ENCODE data around the gene LBH. TPM values are rescaled to one million over a fixed set of nuclear protein-coding genes. Genes with fewer than 3 reads are reported as not detected.

LBH gene
- total RNA-seq, 1 experiment from 2014 or later, result 1.2 TPM

GRCh38 chr2:30235008-30235655 is 3.8 kb downstream of the LBH start:
- Histone ChIP-seq H3K36me3 (ENCODE audit: control insufficient read depth in 1 of 2, insufficient read depth in 2 of 2, low read length in 2 of 2) (no peaks in the 10 kb centered on the region; a peak in 1 of 4 replicates), H2AFZ (ENCODE audit: low read depth, low read length, poor library complexity, severe bottlenecking) (no peak overlapping the region), H3K4me1 (ENCODE audit: control insufficient read depth in 1 of 2, insufficient read depth in 2 of 2, low read length in 2 of 2) (peaks cover 0 to 8% of the 10 kb centered on the region in 2 experiments; a peak in 1 of 4 replicates), H3K9me3 (ENCODE audit: control insufficient read depth in 1 of 2, insufficient read depth in 1 of 2, low read depth in 1 of 2, low read length in 2 of 2) (no peaks in the 10 kb centered on the region), H3K27me3 (ENCODE audit: insufficient read depth, low read length) (peaks cover 12% of the 10 kb centered on the region; the same call in 1 of the 2 replicates), H3K4me2 (ENCODE audit: low read length) (no peak overlapping the region), H3K79me2 (ENCODE audit: insufficient read depth, low read length) (no peaks in the 10 kb centered on the region), H3K27ac (ENCODE audit: low read depth, low read length) (no peak overlapping the region), H3K4me3 (replicated peaks in 1 of 2; ENCODE audit: low read depth in 1 of 2, low read length in 2 of 2) (no peak overlapping the region), H3K9me2 (ENCODE audit: insufficient read depth) (no peaks in the 10 kb centered on the region), H3K9ac (ENCODE audit: low read length) (no peak overlapping the region), H4K20me1 (ENCODE audit: insufficient read depth) (no peaks in the 10 kb centered on the region)
- no peak for TF ChIP-seq RAD21 (IDR thresholded peaks at IDR 0.05; ENCODE audit: low read depth)
- no peak for DNase-seq (ENCODE audit: low read depth, low spot score)
- intact Hi-C loops (cut with micrococcal nuclease), result no loop called here
- BruUV-seq (replicated peaks), result no TSS peak
- ATAC-seq, result no peak
- ChIA-PET POLR2A (no interaction called here), RAD21 (ENCODE audit: low non-redundant PET in 1 of 2, low total read pairs in 2 of 2, uncharacterized antibody in 2 of 2, unreplicated experiment in 2 of 2) (no interaction called here), CTCF (no interaction called here)

DNA sequence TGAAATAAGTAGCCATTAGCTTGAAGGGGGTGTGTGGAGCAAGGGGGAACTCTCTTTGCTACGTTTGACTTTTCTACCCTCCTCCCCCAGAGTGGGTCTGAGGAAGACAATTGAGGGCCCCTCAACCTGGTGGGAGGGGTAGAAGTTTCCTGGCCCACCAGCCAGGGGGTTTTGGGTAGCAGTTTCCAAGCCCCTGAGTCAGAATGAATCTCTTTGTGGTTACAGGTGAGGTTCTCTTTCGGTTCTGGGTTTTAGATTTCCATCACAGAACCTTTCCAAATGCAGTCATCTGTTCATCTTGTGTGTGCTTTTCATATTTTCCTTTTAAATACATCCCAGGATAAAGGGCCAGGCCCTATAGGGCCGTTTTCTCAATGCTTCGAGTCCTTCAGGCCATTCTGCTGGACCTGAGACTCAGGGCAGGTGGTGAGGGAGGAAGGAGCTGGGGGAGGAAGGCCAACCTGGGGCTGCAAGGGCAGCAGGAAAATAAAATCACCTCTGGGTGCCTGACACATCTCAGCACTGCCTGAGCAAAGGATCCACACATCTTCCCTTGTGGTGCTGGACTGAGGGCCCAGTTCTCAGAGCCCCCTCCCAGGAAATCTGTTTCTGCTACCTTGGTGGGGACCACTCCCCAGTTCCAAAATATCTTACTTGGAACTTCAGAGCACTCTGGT is 4.7 kb downstream of the LBH start:
- BruUV-seq (replicated peaks), result no TSS peak
- ATAC-seq, result no peak
- no peak overlapping the region for H2AFZ ChIP-seq (ENCODE audit: low read depth, low read length, poor library complexity, severe bottlenecking)
- H3K27ac ChIP-seq (ENCODE audit: low read depth, low read length), result no peak overlapping the region
- TF ChIP-seq FOSL1 (IDR thresholded peaks at IDR 0.05; ENCODE audit: low read depth), result no peak
- TF ChIP-seq, protein P1, sequence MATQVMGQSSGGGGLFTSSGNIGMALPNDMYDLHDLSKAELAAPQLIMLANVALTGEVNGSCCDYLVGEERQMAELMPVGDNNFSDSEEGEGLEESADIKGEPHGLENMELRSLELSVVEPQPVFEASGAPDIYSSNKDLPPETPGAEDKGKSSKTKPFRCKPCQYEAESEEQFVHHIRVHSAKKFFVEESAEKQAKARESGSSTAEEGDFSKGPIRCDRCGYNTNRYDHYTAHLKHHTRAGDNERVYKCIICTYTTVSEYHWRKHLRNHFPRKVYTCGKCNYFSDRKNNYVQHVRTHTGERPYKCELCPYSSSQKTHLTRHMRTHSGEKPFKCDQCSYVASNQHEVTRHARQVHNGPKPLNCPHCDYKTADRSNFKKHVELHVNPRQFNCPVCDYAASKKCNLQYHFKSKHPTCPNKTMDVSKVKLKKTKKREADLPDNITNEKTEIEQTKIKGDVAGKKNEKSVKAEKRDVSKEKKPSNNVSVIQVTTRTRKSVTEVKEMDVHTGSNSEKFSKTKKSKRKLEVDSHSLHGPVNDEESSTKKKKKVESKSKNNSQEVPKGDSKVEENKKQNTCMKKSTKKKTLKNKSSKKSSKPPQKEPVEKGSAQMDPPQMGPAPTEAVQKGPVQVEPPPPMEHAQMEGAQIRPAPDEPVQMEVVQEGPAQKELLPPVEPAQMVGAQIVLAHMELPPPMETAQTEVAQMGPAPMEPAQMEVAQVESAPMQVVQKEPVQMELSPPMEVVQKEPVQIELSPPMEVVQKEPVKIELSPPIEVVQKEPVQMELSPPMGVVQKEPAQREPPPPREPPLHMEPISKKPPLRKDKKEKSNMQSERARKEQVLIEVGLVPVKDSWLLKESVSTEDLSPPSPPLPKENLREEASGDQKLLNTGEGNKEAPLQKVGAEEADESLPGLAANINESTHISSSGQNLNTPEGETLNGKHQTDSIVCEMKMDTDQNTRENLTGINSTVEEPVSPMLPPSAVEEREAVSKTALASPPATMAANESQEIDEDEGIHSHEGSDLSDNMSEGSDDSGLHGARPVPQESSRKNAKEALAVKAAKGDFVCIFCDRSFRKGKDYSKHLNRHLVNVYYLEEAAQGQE (IDR thresholded peaks at IDR 0.05; ENCODE audit: low read depth), result no peak
- TF ChIP-seq, protein P2, sequence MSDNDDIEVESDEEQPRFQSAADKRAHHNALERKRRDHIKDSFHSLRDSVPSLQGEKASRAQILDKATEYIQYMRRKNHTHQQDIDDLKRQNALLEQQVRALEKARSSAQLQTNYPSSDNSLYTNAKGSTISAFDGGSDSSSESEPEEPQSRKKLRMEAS (IDR thresholded peaks at IDR 0.05), result no peak
- TF ChIP-seq ZFX (IDR thresholded peaks at IDR 0.05), result no peak
- no peak for TF ChIP-seq CTCF (IDR thresholded peaks at IDR 0.05 in 2 of 3, conservative IDR thresholded peaks at IDR 0.05 in 1 of 3; ENCODE audit: borderline replicate concordance in 1 of 3, insufficient read depth in 1 of 3, low read depth in 2 of 3, low read length in 2 of 3)
- TF ChIP-seq CEBPB (IDR thresholded peaks at IDR 0.05; ENCODE audit: low read depth), result no peak
- TF ChIP-seq POLR2AphosphoS5 (IDR thresholded peaks at IDR 0.05; ENCODE audit: low read depth, low read length), result no peak
- no peak for TF ChIP-seq CBX3 (IDR thresholded peaks at IDR 0.05; ENCODE audit: low read depth)
- no peak for TF ChIP-seq SIN3A (IDR thresholded peaks at IDR 0.05; ENCODE audit: low read depth)
- no peak for TF ChIP-seq ELF1 (IDR thresholded peaks at IDR 0.05; ENCODE audit: borderline replicate concordance, low read depth)
- TF ChIP-seq ZNF274 (IDR thresholded peaks at IDR 0.05; ENCODE audit: low read depth, low read length), result no peak
- no peak for TF ChIP-seq JUND (IDR thresholded peaks at IDR 0.05)
- TF ChIP-seq EZH2 (IDR thresholded peaks at IDR 0.05), result no peak
- no peak overlapping the region for H3K9ac ChIP-seq (ENCODE audit: low read length)
- no peak for DNase-seq (ENCODE audit: low read depth, low spot score)
- no peak overlapping the region for H3K4me2 ChIP-seq (ENCODE audit: low read length)
- H3K36me3 ChIP-seq (ENCODE audit: control insufficient read depth in 1 of 2, insufficient read depth in 2 of 2, low read length in 2 of 2), result no peaks in the 10 kb centered on the region; a peak in 1 of 4 replicates
- H3K4me1 ChIP-seq (ENCODE audit: control insufficient read depth in 1 of 2, insufficient read depth in 2 of 2, low read length in 2 of 2), result peaks cover 0 to 8% of the 10 kb centered on the region in 2 experiments; a peak in 1 of 4 replicates
- intact Hi-C loops (cut with micrococcal nuclease), result no loop called here
- H3K9me3 ChIP-seq (ENCODE audit: control insufficient read depth in 1 of 2, insufficient read depth in 1 of 2, low read depth in 1 of 2, low read length in 2 of 2), result no peaks in the 10 kb centered on the region
- H3K79me2 ChIP-seq (ENCODE audit: insufficient read depth, low read length), result no peaks in the 10 kb centered on the region
- no peaks in the 10 kb centered on the region for H4K20me1 ChIP-seq (ENCODE audit: insufficient read depth)
- no peak overlapping the region for H3K4me3 ChIP-seq (replicated peaks in 1 of 2; ENCODE audit: low read depth in 1 of 2, low read length in 2 of 2)
- RAD21 ChIA-PET (ENCODE audit: low non-redundant PET in 1 of 2, low total read pairs in 2 of 2, uncharacterized antibody in 2 of 2, unreplicated experiment in 2 of 2), result no interaction called here
- POLR2A ChIA-PET, result no interaction called here
- CTCF ChIA-PET, result no interaction called here
- no peaks in the 10 kb centered on the region for H3K9me2 ChIP-seq (ENCODE audit: insufficient read depth)
- peaks cover 12% of the 10 kb centered on the region; the same call in 1 of the 2 replicates for H3K27me3 ChIP-seq (ENCODE audit: insufficient read depth, low read length)
